Activated T-cell treated with anti-CD3 and anti-CD28 coated beads, Interleukin-2, amount 50 U/mL, for 4 hours (primary cell): Measurements from ENCODE around the gene GANAB. TPM values are rescaled to one million over a fixed set of nuclear protein-coding genes. Genes with fewer than 3 reads are reported as not detected.
"Not testable (repeated sequence)": the region's sequence is repeated elsewhere in the genome, so short reads cannot be mapped to it uniquely, and the experiment has no call there.

Experiments
- ATAC-seq, 2 donors: fragments of 200-7000 bp; cut with Tn5 transposase; one replicate each; pipeline ENCODE4 v1.10.0; 2021
- DNase-seq: peaks from one replicate; pipeline ENCODE4 v3.0.0-alpha.2; 2020
- H3K27me3 Mint-ChIP-seq: one replicate; pipeline ENCODE4 v1.8.0; 2021; ENCODE audit warnings: low read depth, mixed read lengths
- H3K36me3 Mint-ChIP-seq: one replicate; pipeline ENCODE4 v1.8.0; 2022; ENCODE audit warnings: mixed read lengths; ENCODE audit not compliant: insufficient read depth
- H3K4me1 Mint-ChIP-seq: one replicate; pipeline ENCODE4 v1.8.0; 2021; ENCODE audit warnings: low read depth, mixed read lengths
- H3K4me3 Mint-ChIP-seq: one replicate; pipeline ENCODE4 v1.8.0; 2021; ENCODE audit warnings: mild to moderate bottlenecking, moderate library complexity, mixed read lengths
- H3K9me3 Mint-ChIP-seq: one replicate; pipeline ENCODE4 v1.8.0; 2021; ENCODE audit warnings: mixed read lengths
- total RNA-seq, 3 donors: library from RNA; stranded (reverse); gene quantifications; one replicate each; pipeline ENCODE4 v1.2.1, GENCODE V29; 2021

Gene GANAB
- total RNA-seq, 3 donors from 2014 or later: 173 to 204 (median 194) TPM

DNA sequence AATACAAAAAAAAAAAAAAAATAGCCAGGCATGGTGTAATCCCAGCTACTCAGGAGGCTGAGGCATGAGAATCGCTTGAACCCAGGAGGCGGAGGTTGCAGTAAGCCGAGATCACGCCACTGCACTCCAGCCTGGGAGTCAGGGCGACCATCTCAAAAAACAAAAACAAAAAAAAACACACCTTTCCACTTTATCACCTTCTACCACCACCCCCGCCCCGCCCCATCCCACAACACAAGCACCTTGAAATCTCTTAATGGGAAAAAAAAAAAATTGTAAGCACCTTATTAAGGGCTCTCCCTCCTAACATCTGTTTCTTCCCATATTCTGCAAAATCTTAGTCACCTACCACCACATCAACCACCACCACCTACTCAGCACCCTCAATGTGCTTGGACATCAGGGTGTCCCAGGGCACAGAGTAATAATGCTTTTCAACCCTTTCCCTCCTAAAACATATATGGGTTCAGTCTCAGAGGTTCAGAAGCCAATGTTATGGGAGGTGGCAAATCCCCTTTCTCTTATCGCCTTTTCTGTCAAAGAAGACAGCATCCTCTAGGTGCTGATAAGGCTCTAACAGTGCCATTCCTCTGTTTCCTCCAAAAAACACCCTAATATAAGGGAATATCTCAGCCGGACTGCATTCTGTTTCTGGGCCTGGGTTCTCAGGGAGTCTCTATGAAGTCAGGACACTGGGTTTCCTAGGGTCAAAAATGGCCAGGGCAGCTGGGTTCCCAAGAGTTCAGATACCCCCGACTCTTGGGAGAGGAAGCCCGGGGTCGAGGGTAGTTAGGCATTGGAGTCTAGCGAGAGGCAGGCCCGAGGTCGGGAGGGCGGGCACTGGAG lies 6.0 kb upstream of the GANAB start:
- ATAC-seq: peak; percentile 13 to 18
- H3K27me3 Mint-ChIP-seq: no peaks in the 10 kb centered on the region
- H3K4me1 Mint-ChIP-seq: peaks cover 13% of the 10 kb centered on the region
- peak overlapping the region; percentile 91 for H3K4me3 Mint-ChIP-seq
- peaks cover 2% of the 10 kb centered on the region for H3K36me3 Mint-ChIP-seq
- no peaks in the 10 kb centered on the region for H3K9me3 Mint-ChIP-seq
- no peak for DNase-seq

DNA sequence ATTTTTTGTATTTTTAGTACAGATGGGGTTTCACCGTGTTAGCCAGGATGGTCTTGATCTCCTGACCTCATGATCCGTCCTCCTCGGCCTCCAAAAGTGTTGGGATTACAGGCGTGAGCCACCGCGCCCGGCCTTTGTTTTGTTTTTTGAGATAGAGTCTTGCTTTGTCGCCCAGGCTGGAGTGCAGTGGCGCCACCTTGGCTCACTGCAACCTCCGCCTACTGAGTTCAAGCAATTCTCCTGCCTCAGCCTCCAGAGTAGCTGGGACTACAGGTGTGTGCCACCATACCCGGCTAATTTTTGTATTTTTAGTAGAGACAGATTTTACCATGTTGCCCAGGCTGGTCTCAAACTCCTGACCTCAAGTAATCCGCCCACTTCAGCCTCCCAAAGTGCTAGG lies 3.9 kb upstream of the GANAB start:
- not testable (repeated sequence) for DNase-seq, H3K36me3 Mint-ChIP-seq, H3K27me3 Mint-ChIP-seq, H3K9me3 Mint-ChIP-seq, H3K4me3 Mint-ChIP-seq, ATAC-seq
- peaks cover 23% of the 10 kb centered on the region for H3K4me1 Mint-ChIP-seq

DNA sequence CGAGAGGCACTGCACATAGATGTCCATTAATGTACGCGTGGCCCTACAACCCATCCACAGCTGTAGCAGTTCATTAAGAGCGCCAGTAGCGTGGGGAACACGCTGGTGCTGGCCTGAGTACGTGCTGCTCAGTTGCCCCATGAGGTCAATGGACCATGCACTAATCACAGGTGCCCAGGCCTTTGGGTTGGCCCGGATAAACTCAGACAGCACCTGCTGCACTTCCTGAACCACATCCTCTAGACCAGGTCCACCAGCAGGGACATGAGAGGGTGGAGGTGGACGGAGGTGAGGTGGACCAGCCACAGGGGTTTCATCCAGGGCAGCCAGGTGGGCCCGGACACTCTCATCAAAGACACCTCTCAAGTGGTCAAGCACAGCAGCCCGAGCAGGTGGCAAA lies 3.1 kb upstream of the GANAB start:
- Mint-ChIP-seq H3K9me3 (no peaks in the 10 kb centered on the region), H3K27me3 (no peaks in the 10 kb centered on the region), H3K4me3 (no peak overlapping the region), H3K36me3 (peaks cover 2% of the 10 kb centered on the region), H3K4me1 (peaks cover 28% of the 10 kb centered on the region)
- no peak for ATAC-seq
- DNase-seq: no peak

GRCh38 chr11:62648967-62649364 lies 2.6 kb upstream of the GANAB start:
- Mint-ChIP-seq H3K36me3 (peaks cover 2% of the 10 kb centered on the region), H3K4me1 (peaks cover 31% of the 10 kb centered on the region), H3K27me3 (no peaks in the 10 kb centered on the region), H3K9me3 (no peaks in the 10 kb centered on the region), H3K4me3 (no peak overlapping the region)
- DNase-seq (no peak), ATAC-seq (no peak)

DNA sequence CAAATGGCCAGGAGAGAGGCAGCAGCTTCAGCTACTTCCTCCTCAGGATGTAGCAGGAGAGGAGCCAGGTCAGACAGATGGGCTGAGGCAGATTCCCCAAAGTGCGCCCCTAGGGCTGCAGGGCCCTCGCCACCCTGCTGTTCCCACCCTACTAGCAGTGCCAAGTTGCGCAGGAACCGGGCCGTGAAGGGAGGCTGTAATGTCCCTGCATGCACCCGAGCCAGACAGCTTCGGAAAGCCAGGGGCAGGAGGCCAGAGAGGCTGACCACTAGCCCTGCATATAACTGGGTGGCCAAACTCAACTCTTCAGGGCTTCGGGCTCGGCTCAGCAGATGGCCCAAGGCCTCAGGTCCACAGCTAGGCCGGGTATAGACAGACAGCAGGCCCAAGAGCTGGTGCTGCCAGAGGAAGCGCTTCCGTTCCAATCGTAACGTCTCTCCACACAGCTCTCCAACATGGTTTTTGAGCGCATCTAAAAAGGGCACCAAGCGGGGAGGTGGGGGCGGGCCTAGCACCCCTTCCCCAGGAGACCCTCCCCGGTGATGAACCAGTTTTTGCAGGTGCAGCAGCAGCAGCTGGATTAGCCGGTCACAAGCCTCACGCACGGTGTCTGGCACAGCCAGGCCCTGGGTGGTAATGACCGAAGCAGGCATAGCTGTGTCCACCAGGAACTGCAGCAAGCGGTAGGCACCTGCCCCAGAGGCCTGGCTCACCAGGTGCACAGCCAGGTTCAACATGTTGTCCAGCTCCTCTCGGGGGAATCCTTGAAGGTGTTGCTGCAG lies 2.0 kb upstream of the GANAB start:
- H3K27me3 Mint-ChIP-seq: no peaks in the 10 kb centered on the region
- no peaks in the 10 kb centered on the region for H3K9me3 Mint-ChIP-seq
- DNase-seq (no peak), ATAC-seq (no peak)
- H3K36me3 Mint-ChIP-seq: peaks cover 2% of the 10 kb centered on the region
- no peak overlapping the region for H3K4me3 Mint-ChIP-seq
- H3K4me1 Mint-ChIP-seq: peaks cover 28% of the 10 kb centered on the region

DNA sequence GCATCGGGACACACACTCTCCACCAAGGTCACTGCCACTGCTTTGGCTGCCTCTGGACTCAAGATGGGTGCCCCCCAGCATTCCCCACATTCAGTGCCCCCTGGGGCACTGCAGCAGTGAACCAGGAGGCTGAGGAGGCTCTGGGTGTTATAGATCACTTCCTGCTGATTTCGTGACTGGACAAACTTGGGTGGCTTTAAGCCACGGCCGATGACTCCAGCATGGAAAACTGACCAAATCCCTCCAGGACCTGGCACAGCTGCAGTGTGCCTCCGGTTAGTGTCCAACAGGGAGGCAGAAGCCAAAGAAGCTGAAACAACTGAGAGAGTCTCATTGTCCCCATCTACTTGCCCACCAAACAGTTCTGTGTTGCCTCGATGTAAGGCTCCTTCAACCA lies 1.2 kb upstream of the GANAB start:
- ATAC-seq: no peak
- H3K4me1 Mint-ChIP-seq: peaks cover 30% of the 10 kb centered on the region
- no peak for DNase-seq
- H3K4me3 Mint-ChIP-seq: no peak overlapping the region
- H3K36me3 Mint-ChIP-seq: peaks cover 2% of the 10 kb centered on the region
- no peaks in the 10 kb centered on the region for H3K9me3 Mint-ChIP-seq
- no peaks in the 10 kb centered on the region for H3K27me3 Mint-ChIP-seq

GRCh38 chr11:62646825-62647608 lies 604 bp upstream of the GANAB start:
- peaks cover 27% of the 10 kb centered on the region for H3K4me1 Mint-ChIP-seq
- H3K27me3 Mint-ChIP-seq: no peaks in the 10 kb centered on the region
- peak overlapping the region; percentile 98 for H3K4me3 Mint-ChIP-seq
- ATAC-seq (no peak), DNase-seq (no peak)
- H3K9me3 Mint-ChIP-seq: no peaks in the 10 kb centered on the region
- H3K36me3 Mint-ChIP-seq: peaks cover 2% of the 10 kb centered on the region

GRCh38 chr11:62645671-62645945 lies 805 bp downstream of the GANAB start:
- Mint-ChIP-seq H3K9me3 (no peaks in the 10 kb centered on the region), H3K36me3 (peaks cover 4% of the 10 kb centered on the region), H3K4me3 (peak overlapping the region; percentile 98), H3K4me1 (peaks cover 31% of the 10 kb centered on the region), H3K27me3 (no peaks in the 10 kb centered on the region)
- ATAC-seq (peak in 1 of 2 donors; percentile 0), DNase-seq (no peak)

- H3K4me3 Mint-ChIP-seq: peak overlapping the region; percentile 37
- ATAC-seq: no peak
These were observed 2.2 kb downstream of the GANAB start for GRCh38 chr11:62644220-62644619.

DNA sequence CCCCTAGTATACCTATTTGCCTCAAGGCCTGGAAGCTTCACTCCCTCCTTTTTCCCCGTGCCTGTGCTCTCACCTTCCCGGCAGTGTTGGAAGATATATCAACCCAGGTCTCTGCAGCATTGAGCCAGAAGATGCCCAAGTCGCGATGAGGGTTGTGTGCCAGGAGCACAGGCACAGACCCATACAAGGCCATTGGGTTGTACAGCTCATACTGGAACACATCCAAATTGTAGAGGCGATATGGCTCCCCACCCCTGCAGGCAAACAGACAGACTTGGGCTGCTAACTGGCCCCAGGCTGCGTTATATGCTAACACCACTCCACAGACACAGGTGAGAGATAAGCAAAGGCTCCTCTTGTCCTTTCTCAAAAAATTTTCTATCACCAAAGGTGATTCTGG lies 13.9 kb downstream of the GANAB start:
- Mint-ChIP-seq H3K4me3 (no peak overlapping the region), H3K36me3 (peaks cover 56% of the 10 kb centered on the region), H3K27me3 (no peaks in the 10 kb centered on the region), H3K4me1 (peaks cover 13% of the 10 kb centered on the region), H3K9me3 (no peaks in the 10 kb centered on the region)
- DNase-seq: no peak
- no peak for ATAC-seq

More at GRCh38 chr11:62644220-62644619, 2.2 kb downstream of the GANAB start:
- Mint-ChIP-seq H3K36me3 (peaks cover 9% of the 10 kb centered on the region), H3K4me1 (peaks cover 40% of the 10 kb centered on the region), H3K9me3 (no peaks in the 10 kb centered on the region), H3K27me3 (no peaks in the 10 kb centered on the region)
- no peak for DNase-seq

GRCh38 chr11:62627713-62628112 lies 18.7 kb downstream of the GANAB start:
- Mint-ChIP-seq H3K4me1 (no peaks in the 10 kb centered on the region), H3K27me3 (no peaks in the 10 kb centered on the region), H3K4me3 (no peak overlapping the region), H3K9me3 (no peaks in the 10 kb centered on the region), H3K36me3 (peaks cover 50% of the 10 kb centered on the region)
- ATAC-seq (no peak), DNase-seq (no peak)

DNA sequence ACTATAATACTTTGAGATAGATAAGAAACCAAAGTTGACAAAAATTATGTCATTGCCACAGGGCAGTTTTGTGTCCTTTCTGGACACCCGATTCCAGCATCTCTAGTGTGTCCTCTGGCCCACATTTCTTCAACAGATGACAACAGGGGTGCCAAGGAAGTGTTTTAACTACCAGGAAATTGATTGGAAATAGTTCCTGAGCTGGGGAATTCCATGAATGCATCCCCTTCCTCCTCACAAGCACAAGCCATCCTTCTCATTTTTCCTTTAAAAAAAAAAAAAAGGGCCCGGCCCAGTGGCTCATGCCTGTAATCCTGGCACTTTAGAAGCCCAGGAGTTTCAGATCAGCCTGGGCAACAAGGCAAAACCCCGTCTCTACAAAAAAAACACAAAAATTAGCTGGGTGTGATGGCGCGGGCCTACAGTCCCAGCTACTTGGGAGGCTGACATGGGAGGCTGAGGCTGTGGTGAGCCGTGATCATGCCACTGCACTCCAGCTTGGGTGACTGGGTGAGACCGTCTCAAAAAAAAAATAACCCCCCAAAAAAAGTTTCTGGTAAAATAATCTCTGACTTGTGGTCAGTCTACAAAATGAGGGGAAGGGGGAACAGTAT lies 23.8 kb downstream of the GANAB start:
- H3K4me3 Mint-ChIP-seq: peak overlapping the region; percentile 96
- H3K9me3 Mint-ChIP-seq: no peaks in the 10 kb centered on the region
- peaks cover 31% of the 10 kb centered on the region for H3K36me3 Mint-ChIP-seq
- no peaks in the 10 kb centered on the region for H3K27me3 Mint-ChIP-seq
- peaks cover 25% of the 10 kb centered on the region for H3K4me1 Mint-ChIP-seq
- ATAC-seq (no peak), DNase-seq (no peak)

- H3K36me3 Mint-ChIP-seq: peaks cover 28% of the 10 kb centered on the region
- H3K4me1 Mint-ChIP-seq: peaks cover 25% of the 10 kb centered on the region
- H3K4me3 Mint-ChIP-seq: peak within 1 kb of the TSS; percentile 96
- DNase-seq (peak; percentile 98), ATAC-seq (peak; percentile 87 to 92)
- no peaks in the 10 kb centered on the region for H3K27me3 Mint-ChIP-seq
- H3K9me3 Mint-ChIP-seq: no peaks in the 10 kb centered on the region
These were observed 24.6 kb downstream of the GANAB start, which contains the start of gene B3GAT3 for GRCh38 chr11:62621567-62622470. TSS of gene B3GAT3 (minus strand) at chr11:62621986. CDS start at chr11:62621947, 39 bp downstream.
